ENCODE results near the gene PRDM16.
A peak's percentile ranks its signal among the peaks of the same experiment; 100 is the strongest.

The PRDM16 gene

GRCh38 chr1:3366126-3367051 lies 297.4 kb downstream of the PRDM16 start:
- no peak for DNase-seq

GRCh38 chr1:3367376-3367775 lies 298.4 kb downstream of the PRDM16 start:
- no peak for DNase-seq

DNA sequence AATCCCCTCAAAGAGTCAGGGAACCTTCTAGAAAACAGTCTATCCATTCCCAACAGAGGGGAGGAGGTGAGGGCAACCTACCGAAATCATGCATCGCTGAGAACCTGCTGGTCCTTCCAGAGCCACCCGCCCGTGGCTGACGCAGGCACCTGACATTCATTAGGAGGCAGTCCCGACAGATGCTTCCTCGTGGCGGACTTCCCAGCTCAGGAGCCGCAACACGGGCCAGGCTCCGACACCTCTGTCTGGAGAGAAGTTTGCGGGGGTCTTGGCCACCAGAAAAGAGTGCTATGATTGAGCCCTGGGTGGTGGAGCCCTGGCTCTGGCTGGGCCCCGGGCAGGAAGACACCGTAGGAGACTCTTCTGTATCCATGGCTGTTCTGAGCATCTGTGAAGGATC lies 299.1 kb downstream of the PRDM16 start:
- peak in 1 of 3 experiments; percentile 11 for DNase-seq

DNA sequence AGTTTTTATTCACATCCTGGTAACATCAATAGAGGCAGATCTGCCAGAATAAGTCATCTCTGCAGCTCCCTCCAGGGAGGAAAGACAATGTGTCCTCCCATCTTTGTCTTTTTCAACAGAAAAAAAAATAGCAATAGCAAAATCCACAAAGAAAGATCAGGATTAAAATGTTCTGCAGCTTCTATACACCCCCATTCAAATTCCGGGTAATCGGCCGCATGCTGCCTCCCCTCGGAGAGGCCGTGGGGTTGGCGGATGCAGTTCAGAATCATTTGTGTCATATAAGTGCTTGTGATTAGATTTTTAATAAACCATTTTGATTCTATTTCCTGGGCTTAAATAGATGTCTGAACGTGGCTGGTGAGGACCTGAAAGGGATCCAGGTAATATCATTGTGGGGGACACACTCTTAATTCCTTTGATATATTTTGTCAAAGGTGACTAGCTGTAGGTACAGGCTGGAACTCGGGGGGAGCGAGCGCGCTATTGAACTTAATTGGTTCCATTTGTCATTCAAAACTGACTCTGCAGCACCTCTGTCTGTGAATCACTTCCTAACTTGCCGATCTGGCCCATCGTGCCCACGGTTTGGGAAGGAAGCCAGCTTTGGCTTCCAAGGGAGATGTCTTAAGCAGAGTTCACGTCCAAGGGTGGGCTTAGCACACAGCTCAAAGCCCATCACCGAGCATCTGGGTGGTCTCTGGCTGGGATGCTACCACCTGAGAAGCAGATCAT lies 299.9 kb downstream of the PRDM16 start:
- no peak for DNase-seq

DNA sequence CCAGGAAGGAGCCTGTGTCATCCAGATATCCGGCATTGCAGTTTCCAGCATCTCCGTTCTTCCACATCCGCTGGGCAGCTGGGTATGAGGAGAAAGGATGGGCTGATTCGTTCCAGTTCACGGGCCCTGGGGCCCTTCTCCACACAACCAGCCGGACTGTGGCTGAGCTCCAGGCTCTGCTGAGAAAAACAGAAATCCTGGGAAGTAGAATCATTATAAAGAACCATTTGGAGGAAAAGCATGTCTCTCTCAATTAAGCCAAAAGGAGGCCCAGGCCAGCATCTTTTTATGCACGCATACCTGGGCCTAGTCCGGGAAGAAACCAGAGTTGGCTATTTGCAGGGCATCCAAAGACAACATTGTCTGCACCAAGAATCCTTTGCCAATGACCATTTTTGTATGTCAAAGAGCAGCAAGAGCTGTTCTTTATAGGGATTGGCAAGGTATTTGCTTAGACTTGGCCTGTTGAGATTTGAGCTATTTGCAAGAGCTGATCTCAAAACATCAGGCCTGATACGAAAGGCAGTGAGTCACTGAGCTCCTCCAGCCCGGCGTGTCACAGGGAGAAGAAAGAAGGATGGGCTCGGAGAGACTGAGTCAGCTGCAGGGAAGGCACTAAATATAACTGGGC lies 300.6 kb downstream of the PRDM16 start:
- DNase-seq = no peak

DNA sequence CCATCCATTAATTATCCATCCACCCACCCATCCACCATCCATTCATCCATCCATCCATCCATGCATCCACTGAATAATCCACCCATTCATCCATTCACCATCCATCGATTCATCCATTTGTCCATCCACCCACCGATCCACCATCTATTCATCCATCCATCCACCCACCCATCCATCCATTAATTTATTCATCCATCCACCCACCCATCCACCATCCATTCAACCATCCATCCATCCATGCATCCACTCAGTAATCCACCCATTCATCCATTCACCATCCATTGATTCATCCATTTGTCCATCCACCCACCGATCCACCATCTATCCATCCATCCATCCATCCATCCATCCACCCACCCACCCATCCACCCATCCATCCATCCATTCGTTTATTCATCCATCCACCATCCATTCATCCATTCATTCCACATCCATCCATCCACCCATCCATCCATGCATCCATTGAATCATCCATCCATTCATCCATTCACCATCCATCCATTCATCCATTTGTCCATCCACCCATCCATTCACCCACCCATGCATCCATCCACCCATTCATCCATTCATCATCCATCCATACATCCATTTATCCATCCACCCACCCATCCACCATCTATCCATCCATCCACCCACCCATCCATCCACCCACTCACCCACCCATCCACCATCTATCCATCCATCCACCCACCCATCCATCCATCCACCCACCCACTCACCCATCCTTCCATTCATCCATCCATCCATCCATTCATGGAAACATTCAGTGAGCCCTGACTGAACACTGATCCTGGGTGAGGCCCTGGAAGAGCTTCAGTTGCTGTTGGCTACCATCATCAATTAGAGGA lies 302.1 kb downstream of the PRDM16 start:
- no peak for DNase-seq

DNA sequence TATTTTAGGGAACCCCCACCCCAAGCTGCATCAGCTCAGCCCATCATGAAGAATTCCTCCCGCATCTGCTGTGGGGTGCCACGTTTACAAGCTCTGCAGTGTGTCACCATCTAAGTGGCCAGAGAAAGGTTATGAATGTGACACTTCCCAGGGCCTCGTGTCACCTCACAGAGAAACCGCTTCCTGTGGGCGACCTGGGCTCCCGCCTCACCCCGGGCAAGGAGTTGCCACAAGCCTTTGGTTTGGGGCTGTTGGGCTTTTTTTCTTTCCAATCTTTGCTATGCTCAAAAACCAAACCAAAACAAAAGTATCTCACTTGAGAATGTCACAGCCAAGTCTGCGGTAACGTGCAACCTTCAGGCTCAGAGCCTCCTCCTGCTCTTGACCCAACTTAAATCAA lies 303.3 kb downstream of the PRDM16 start:
- no peak for DNase-seq

- no peak for DNase-seq
Observed at GRCh38 chr1:3373175-3373574, 304.2 kb downstream of the PRDM16 start.

DNA sequence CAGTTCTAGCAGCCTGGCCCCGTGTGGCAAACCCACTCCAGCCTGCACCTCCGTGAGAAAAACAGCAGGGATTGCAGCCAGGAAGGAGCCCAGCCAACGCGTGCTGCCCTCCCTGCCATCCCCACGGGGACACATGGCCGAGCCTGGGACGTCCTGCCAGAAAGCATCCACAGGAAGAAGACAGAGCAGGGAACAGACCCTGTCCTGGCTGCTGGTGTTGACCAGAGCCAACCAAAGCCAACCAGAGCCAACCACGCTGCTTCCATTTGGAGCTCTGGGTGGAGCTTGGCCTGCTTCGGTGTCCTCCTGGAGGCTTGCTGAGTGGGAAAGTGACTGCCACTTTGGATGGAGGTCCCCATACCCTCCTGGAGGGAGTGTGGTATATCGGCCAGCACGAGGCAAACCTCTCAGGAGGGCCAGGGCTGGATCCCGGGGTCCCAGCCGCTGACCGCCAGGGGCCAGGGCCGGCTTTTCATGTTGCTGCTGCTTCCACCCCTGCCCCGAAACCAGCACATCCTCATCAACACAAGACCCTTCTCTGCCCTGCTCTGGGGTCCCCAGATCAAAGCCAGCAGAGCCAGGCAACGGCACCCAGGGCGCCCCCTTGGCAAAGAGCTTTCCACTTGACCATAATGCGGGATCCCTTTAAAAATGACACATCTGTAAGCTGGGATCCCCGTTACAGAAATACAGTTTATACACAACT lies 304.9 kb downstream of the PRDM16 start:
- DNase-seq = no peak

DNA sequence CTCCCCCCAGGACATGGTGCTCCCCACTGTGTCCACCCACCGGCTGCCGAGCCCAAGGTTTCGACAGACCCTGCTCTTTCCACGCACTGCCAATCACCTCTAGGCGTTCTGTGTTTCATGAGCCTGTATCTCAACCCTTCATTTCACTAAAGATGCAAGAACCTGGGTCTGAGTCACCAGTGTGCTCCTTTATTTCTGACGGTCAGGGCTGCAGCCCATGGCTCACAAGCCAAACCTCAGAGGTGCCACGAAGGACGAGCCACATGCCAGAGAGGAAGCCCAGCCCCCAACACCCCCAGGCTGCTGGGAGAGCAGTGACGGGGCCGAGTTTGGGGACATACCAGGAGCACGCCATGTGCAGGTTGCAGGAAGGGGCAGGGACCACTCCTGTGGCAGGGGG lies 306.2 kb downstream of the PRDM16 start:
- DNase-seq = no peak

GRCh38 chr1:3377166-3377565 lies 308.2 kb downstream of the PRDM16 start:
- DNase-seq = no peak

DNA sequence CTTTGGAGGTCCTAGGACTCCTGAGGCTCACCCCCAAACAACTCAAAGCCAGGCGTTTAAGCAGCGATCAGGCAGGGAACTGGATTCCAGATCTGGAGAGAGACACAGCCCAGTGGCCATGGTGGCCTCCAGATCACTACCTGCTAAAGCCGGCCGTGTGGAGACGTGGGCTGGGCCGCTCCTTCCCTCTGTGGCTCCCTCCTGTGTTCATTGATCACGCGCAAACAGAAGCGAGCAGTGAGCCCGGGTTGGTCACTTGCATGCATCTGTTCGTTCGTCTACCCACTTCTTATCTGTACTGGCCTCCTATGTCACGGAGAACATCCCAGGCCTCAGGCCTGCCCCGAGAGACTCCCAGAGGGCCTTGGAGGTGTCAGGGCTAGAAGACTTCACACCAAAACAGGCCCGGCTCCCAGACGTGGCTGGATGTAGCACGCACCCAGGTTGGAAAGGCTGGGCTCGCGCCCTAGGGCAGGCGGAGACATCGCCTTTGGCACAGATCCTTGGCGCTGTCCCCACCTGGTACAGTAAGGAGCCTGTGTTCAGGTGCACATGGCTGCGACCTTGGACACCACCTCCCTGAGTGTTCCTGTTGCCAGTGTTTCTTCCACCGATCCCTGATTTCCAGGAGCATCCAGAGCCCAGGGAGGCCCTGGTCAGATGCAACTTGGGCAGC lies 308.7 kb downstream of the PRDM16 start:
- DNase-seq = no peak

DNA sequence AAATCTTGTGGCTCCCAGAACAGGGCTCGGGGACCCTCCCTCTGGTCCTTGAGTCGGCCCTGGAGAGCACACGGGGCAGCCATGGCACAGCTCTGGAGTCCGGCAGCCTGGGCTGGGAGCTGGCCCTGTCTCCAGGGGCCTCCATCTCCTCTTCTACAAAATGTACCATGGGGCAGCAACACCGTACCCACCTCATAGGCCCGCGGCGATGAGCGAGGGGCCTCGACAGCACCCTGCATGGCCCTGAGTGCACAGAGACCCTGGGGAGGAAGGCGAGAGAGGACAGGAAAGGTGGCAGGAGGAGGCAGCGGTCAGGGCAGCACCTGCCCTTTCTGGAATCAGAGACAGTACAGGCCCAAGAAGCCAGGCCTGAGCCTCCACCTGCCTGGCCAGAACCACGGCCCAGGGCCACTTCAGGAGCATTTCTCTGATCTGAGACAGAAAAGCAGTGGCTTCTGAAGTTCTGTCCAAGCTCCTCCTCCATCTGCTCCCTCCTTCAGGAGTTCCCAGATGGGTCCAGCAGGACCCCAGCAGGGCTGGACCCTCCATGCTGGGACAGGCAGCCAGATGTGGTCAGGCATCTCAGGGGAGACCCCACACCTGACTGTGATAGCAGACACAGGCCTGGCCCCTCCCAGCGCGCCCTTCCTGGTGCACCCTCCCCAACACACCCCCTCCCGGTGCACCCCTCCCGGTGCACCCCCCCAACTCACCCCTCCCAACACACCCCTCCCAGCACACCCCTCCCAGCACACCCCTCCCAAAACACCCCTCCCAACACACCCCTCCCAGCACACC lies 309.6 kb downstream of the PRDM16 start:
- DNase-seq = no peak

GRCh38 chr1:3379934-3380333 lies 310.9 kb downstream of the PRDM16 start:
- no peak for DNase-seq

GRCh38 chr1:3380469-3380868 lies 311.5 kb downstream of the PRDM16 start:
- peak in 1 of 3 experiments; percentile 46 for DNase-seq

DNA sequence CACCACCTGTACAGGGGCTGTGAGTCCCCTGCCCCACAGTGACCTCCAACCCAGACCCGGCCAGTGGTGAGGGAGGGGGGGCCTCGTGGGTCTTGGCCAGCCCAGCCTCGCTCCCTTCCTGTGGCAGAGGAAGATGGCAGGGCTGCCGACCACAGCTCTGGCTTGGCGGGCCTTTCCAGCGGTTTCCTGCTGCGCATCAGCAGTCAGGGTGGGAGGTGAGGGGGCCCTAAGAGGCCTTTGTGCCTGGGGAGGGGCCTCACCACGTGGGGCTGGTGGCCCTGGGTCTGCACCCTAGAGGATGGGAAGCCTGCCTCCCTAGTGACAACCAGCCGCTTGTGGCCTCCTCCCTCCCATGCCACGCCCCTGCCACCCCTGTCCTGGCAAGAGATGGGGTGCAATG lies 312.9 kb downstream of the PRDM16 start:
- no peak for DNase-seq

DNA sequence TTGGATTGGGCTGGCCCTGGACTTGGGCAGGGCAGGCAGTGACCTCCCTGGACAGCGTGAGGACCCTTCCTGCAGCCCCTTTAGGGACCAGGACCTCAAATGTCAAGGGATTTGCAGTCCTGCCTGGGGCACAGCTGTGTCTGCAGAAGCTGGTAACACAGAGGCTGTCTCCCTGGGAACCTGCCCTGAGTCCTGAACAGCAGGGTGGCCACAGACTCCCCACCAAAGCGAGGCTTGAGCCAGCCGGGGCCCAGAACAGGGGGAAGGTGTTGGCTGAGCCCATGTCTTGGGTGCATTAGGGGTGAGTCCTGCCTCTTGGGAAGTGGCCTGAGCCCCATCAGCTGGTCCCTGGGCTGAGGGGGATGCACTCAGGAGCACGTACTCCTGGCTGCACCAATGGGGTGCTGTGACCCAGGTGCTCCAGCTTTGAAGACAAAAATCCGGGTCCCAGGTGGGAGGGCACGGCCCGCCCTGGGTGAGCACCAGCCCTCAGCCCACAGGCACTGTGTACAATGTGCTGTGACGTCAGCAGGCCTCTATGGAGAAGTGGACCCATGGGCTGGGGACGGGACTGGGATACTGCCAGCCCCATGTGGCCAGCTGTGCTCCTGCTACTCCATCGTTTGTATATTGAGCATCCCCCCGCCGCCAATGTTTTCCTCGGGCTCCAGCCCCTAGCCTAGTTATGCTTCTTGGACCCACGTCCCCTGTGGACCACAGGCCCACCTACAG lies 313.5 kb downstream of the PRDM16 start:
- no peak for DNase-seq

- no peak for DNase-seq
Observed at GRCh38 chr1:3383679-3384078, 314.7 kb downstream of the PRDM16 start.

DNA sequence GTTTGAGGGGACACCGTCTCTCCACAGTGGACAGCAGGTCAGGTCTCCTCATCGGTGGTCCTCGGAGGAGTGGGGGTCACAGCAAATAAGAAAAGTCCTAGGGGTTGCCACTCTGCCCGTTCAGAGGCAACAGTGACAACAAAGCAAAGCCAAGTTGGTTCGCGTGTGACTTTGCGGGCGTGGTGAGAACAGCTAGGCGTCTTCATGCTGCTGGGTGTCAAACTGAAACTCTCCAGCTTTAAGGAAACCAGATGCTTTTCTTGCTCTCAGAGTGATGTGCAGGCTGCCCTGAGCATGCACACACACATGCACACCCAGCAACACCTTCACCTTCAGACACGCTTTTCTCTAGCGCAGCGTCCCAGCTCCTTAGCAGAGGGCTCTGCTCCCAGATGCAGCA lies 315.4 kb downstream of the PRDM16 start:
- DNase-seq = no peak

All from NCI-H1417 (cell line).